ENCODE results near the gene TSEN54.
A peak's percentile ranks its signal among the peaks of the same experiment; 100 is the strongest.

The TSEN54 gene

DNA sequence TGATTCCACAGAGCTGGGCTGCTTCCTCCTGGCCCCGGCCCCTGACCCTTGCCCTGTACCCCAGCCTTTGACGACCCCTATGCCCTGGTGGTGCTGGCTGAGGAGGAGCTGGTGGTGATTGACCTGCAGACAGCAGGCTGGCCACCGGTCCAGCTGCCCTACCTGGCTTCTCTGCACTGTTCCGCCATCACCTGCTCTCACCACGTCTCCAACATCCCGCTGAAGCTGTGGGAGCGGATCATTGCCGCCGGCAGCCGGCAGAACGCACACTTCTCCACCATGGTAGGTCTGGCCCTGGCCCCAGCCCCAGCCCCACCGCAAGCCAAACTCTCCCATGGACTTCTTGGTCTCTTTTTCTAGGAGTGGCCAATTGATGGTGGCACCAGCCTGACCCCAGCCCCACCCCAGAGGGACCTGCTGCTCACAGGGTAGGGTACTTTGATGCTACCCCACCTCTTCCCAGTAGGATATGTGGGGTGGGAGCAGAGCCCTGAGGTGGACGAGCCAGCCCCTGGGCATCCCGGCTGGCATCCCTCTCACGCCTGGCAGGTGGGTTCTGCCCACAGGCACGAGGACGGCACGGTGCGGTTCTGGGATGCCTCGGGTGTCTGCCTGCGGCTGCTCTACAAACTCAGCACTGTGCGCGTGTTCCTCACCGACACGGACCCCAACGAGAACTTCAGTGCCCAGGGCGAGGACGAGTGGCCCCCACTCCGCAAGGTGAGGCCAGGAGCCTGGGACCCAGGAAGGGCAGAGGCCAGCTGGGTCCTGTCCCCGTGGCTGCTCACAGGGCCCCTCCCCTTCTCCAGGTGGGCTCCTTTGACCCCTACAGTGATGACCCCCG, 52.3 kb downstream of the TSEN54 start:
- DNase-seq = no peak

DNA sequence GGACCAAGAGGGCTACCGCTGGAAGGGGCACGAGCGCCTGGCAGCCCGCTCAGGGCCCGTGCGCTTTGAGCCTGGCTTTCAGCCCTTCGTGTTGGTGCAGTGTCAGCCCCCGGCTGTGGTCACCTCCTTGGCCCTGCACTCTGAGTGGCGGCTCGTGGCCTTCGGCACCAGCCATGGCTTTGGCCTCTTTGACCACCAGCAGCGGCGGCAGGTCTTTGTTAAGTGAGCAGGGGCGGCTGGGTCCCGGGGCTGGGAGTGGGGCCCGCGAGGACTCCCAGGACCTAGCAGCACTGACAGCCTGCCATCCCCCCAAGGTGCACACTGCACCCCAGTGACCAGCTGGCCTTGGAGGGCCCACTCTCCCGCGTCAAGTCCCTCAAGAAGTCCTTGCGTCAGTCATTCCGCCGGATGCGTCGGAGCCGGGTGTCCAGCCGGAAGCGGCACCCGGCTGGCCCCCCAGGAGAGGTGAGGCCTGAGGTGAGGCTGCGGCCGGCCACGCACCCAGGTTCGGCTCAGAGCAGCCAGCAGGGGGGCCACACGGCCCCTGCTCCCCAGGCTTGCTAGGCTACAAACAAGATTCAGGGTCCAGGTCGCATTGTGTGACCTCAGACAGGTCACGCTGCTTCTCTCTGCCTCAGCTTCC, 53.8 kb downstream of the TSEN54 start:
- DNase-seq = no peak

DNA sequence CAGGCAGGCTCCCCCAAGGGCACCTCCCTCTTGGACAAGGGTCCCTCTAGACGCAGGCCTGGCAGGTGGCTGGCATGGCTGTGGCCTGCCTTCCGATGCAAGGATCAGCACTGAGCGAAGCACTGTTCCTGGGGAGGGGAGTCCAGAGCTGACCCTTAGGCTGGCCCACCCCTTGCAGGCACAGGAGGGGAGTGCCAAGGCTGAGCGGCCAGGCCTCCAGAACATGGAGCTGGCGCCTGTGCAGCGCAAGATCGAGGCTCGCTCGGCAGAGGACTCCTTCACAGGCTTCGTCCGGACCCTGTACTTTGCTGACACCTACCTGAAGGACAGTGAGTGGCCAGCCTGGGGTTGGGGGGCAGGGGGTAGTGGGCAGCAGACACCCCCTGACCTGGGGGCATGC, 54.4 kb downstream of the TSEN54 start:
- no peak for DNase-seq

DNA sequence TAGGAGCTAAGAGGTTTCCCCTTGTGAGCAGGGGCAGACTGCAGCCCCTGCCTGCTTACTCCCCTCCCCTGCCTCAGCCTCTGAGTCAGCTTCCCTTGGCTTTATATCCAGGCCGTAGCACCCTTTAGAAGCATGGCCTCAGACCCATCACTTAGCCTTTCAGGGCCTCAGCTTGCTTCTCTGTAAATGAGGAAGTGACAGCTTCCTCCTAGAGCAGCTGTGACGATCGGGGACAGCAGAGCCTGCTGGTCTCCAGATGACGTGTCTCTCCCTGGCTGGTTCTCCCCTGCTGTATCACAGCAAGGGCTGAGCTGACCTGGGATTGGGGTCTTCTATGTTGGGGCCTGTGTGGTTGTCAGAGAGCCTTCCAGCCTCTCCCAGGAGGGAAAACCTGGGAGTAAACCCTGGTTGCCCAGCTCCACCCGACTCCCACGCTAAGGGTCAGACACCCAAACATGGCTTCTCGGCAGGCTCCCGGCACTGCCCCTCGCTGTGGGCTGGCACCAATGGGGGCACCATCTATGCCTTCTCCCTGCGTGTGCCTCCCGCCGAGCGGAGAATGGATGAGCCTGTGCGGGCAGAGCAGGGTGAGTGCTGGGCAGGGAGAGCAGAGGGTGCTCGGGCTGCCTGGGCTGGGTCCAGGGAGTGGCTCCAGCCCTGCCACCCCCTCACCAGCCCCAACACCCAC, 55.0 kb downstream of the TSEN54 start:
- DNase-seq = peak; percentile 23

DNA sequence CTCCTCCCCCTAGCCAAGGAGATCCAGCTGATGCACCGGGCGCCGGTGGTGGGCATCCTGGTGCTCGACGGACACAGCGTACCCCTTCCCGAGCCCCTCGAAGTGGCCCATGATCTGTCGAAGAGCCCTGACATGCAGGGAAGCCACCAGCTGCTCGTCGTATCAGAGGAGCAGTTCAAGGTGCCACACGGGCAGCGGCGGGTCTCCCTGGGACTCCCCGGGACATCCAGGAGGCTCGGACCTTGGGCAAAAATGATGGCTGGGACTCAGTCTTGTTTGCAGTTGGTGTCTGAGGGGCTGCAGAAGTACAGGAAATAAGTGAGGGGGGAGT, 55.5 kb downstream of the TSEN54 start:
- no peak for DNase-seq

DNA sequence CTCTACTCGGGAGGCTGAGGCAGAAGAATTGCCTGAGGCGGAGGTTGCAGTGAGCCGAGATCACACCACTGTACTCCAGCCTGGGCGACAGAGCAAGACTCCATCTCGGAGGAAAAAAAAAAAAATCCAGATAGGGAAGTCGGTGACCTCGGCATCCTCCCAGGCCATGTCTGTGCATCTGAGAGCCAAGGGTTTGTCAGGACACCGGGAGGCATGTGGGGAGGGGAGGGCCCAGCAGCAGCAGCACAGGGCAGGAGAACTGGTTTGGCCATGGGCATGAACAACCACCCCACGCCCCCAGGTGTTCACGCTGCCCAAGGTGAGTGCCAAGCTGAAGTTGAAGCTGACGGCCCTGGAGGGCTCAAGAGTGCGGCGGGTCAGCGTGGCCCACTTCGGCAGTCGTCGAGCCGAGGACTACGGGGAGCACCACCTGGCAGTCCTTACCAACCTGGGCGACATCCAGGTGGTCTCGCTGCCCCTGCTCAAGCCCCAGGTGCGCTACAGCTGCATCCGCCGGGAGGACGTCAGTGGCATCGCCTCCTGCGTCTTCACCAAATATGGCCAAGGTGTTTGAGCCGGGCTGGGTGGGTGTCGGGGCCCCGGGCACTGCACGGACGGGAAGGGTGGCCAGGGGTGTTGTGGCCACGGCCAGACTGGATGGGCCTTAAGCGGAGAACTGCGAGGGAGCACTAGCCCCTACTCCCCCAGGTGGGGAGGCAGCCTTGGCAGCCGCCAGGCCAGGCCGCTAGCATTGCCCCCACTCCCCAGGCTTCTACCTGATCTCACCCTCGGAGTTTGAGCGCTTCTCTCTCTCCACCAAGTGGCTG, 56.6 kb downstream of the TSEN54 start:
- DNase-seq = no peak

DNA sequence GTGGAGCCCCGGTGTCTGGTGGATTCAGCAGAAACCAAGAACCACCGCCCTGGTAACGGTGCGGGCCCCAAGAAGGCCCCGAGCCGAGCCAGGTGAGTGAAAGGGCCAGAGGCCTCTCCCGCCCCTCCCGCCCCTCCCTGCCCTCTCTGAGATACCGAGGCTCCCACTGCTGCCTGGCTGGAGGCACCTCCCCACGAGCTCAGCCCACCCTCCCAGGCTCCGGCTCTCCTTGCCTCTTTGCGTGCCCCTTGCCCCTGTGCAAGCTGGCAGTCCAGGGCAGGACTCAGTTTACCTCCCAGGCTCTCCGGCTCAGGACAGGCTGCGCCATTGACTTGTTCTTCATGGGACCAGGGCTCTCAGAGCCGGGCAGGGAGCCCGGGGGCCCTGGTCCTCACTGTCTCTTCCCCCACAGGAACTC, 57.2 kb downstream of the TSEN54 start:
- DNase-seq = no peak

DNA sequence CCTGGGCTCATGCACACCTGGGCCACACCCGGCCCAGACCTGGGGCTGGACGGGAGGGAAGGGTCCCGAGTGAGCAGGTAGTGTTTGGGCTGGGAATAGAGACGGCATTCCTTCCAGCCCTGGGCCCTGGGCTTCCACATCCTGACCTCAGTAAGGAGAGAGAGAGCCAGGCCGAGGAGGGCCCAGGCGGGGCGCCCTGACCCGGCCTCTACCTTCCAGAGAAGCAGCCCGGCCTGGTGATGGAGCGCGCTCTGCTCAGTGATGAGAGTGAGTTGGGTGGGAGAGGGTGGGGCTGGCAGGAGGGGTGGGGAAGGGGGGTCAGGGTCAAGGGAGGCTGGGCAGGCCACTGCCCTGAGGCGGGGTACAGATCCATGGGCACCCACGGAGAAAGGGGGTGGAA, 57.7 kb downstream of the TSEN54 start:
- no peak for DNase-seq

Data from fibroblast of skin of right quadriceps (primary cell).